GM10266 (cell line): ENCODE data around the gene VAV2.

Experiments
- DNase-seq: peaks from one replicate; pipeline ENCODE4 v3.0.0; 2012; ENCODE audit errors: extremely low spot score
- TF ChIP-seq, protein P1 (sequence below): IDR thresholded peaks from 2 replicates; pipeline ENCODE4 v1.5.1; 2012; ENCODE audit warnings: mild to moderate bottlenecking, low read depth; ENCODE audit not compliant: control insufficient read depth, insufficient read depth; ENCODE audit errors: missing control alignments

Gene VAV2

GRCh38 chr9:133805876-133806622 lies 186.1 kb downstream of the VAV2 start:
- TF ChIP-seq, protein P1, sequence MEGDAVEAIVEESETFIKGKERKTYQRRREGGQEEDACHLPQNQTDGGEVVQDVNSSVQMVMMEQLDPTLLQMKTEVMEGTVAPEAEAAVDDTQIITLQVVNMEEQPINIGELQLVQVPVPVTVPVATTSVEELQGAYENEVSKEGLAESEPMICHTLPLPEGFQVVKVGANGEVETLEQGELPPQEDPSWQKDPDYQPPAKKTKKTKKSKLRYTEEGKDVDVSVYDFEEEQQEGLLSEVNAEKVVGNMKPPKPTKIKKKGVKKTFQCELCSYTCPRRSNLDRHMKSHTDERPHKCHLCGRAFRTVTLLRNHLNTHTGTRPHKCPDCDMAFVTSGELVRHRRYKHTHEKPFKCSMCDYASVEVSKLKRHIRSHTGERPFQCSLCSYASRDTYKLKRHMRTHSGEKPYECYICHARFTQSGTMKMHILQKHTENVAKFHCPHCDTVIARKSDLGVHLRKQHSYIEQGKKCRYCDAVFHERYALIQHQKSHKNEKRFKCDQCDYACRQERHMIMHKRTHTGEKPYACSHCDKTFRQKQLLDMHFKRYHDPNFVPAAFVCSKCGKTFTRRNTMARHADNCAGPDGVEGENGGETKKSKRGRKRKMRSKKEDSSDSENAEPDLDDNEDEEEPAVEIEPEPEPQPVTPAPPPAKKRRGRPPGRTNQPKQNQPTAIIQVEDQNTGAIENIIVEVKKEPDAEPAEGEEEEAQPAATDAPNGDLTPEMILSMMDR, result no peak
- DNase-seq, result no peak

GRCh38 chr9:133804199-133804598 lies 187.9 kb downstream of the VAV2 start:
- TF ChIP-seq, protein P1, result no peak

GRCh38 chr9:133803745-133804144 lies 188.4 kb downstream of the VAV2 start:
- TF ChIP-seq, protein P1, result no peak
- DNase-seq, result no peak

More at GRCh38 chr9:133804199-133804598, 187.9 kb downstream of the VAV2 start:
- DNase-seq, result no peak

- DNase-seq, result no peak
- TF ChIP-seq, protein P1, result no peak
These were observed 189.0 kb downstream of the VAV2 start for GRCh38 chr9:133803028-133803585.

DNA sequence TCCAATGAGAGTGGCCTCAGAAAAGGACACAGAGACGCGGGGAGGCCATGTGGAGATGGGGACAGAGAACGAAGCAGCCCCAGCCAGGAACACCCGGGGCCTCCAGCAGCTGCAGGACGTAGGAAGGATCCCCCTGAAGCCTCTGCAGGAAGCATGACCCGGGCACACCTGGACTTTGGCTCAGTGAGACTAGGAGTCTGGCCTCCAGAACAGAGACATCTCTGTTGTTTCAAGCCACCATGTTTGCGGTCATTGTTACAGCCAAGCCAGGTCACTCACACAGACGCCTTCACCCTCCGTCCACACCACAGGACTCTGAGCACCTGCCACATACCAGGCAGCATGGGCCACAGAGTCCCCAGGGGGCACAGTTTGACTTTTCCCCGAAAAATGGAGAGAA lies 190.4 kb downstream of the VAV2 start:
- no peak for DNase-seq
- TF ChIP-seq, protein P1, result no peak

- TF ChIP-seq, protein P1, result no peak
- no peak for DNase-seq
These were observed 191.9 kb downstream of the VAV2 start for GRCh38 chr9:133800266-133800665.

DNA sequence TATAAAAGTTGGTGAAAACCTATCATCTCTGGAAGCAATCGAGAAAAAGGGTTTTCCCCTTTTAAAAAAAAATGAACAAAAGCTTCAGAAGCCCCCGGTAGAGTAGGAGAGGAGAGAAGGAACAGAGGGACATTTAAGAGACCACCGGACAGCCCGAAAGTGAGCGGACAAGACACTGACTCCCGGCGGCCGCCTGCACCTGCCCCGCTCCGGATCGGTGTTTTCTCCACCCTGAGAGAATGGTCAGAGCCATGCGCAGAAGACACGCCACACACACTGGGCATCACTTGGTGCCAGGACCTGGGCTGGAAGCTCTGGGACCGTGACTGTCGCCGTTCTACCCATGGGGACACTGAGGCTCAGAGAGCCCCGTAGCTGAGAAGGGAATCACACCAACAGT lies 192.4 kb downstream of the VAV2 start:
- DNase-seq, result no peak
- TF ChIP-seq, protein P1, result no peak
